Measurements from ENCODE around the gene GNA12.

DNA sequence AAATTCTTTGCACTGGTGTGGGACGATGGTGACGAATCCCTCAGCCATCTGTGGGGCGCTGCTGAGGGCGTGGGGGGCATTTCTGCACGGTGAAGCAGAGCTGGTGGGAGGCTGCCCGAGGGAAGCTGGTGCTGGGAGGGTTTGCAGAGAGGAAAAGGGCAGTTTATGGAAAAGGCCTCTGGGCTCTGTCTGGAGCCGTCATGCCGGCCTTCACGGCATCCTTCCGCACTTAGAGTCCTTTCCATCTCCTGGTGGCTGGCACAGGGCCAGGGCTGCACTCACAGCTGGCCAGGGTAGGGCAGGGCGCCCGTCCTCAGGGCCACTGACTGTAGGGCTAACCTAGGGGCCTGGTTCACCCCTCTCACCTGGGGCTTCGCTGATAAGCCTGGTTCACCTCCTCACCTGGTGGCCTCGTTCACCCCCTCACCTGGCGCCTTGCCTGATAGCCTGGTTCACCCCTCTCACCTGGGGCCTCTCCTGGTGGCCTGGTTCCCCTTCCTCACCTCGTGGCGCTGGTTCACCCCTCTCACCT is 156.7 kb downstream of the GNA12 start:
- TF ChIP-seq, protein P1, sequence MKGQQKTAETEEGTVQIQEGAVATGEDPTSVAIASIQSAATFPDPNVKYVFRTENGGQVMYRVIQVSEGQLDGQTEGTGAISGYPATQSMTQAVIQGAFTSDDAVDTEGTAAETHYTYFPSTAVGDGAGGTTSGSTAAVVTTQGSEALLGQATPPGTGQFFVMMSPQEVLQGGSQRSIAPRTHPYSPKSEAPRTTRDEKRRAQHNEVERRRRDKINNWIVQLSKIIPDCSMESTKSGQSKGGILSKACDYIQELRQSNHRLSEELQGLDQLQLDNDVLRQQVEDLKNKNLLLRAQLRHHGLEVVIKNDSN (IDR thresholded peaks at IDR 0.05) = no peak
- no peak for TF ChIP-seq TCF12 (IDR thresholded peaks at IDR 0.05; ENCODE audit: low read depth)

Measured in Ishikawa (cell line).